HEK293 (cell line): ENCODE data around the gene TSPAN17.

Experiments used
- CTCF ChIA-PET: fragments of 350-600 bp; formaldehyde crosslinking; extraction: SDS; loops from one replicate; lab custom pipeline; 2021; ENCODE audit warnings: antibody characterized with exemption; lab: Yijun Ruan, JAX
- POLR2A ChIA-PET: fragments of 300-600 bp; formaldehyde crosslinking; extraction: SDS; loops from one replicate; lab custom pipeline; 2020; ENCODE audit warnings: antibody characterized with exemption, inconsistent platforms; lab: Yijun Ruan, JAX
- H3K27ac ChIP-seq: fragments of 200-500 bp; sonication (Bioruptor generic); 2 replicates; pipeline ENCODE4 v1.5.1; 2014; ENCODE audit warnings: low read depth, low read length, control low read depth, inconsistent platforms; ENCODE audit errors: extremely low read depth
- H3K36me3 ChIP-seq, 2 experiments: fragments of 200-500 bp in 1 of 2; sonication (Bioruptor generic) in 1 of 2; 1 replicate in 1 of 2; 2 replicates in 1 of 2; pipeline ENCODE4 v1.5.1; 2014 to 2017; ENCODE audit warnings: inconsistent platforms in 2 of 2, low read length in 2 of 2; ENCODE audit not compliant: control insufficient read depth in 2 of 2, insufficient read depth in 1 of 2
- H3K4me1 ChIP-seq: fragments of 200-500 bp; sonication (Bioruptor generic); 2 replicates; pipeline ENCODE4 v1.5.1; 2014; ENCODE audit warnings: mild to moderate bottlenecking, low read length, inconsistent platforms; ENCODE audit not compliant: control insufficient read depth, insufficient read depth
- H3K4me3 ChIP-seq: 2 replicates; pipeline ENCODE4 v1.5.1; 2011; ENCODE audit warnings: low read depth, mild to moderate bottlenecking, control low read depth, low read length, moderate library complexity
- H3K9me3 ChIP-seq: fragments of 200-500 bp; sonication (Bioruptor generic); 2 replicates; pipeline ENCODE4 v1.5.1; 2014; ENCODE audit warnings: low read depth, low read length, inconsistent platforms; ENCODE audit not compliant: control insufficient read depth, insufficient read depth
- GLIS1 ChIP-seq: fragments of 450-650 bp; formaldehyde crosslinking; IDR thresholded peaks from 2 replicates; pipeline ENCODE4 v1.5.1; 2016; ENCODE audit warnings: missing biosample characterization, missing genetic modification characterization
- GLIS2 ChIP-seq: fragments of 450-650 bp; formaldehyde crosslinking; IDR thresholded peaks from 2 replicates; pipeline ENCODE4 v1.5.1; 2016; ENCODE audit warnings: missing biosample characterization, missing genetic modification characterization
- PATZ1 ChIP-seq: fragments of 450-650 bp; formaldehyde crosslinking; IDR thresholded peaks from 2 replicates; pipeline ENCODE4 v1.5.1; 2016; ENCODE audit warnings: missing biosample characterization, missing genetic modification characterization
- PBX3 ChIP-seq: sonication (generic); formaldehyde crosslinking; IDR thresholded peaks from 2 replicates; pipeline ENCODE4 v1.8.1; 2022; ENCODE audit warnings: mild to moderate bottlenecking, moderate library complexity, missing genetic modification reagents
- REPIN1 ChIP-seq: fragments of 450-650 bp; formaldehyde crosslinking; IDR thresholded peaks from 2 replicates; pipeline ENCODE4 v1.5.1; 2017; ENCODE audit warnings: missing biosample characterization, missing genetic modification characterization, low read depth
- SP3 ChIP-seq: fragments of 450-650 bp; formaldehyde crosslinking; IDR thresholded peaks from 2 replicates; pipeline ENCODE4 v1.5.1; 2016; ENCODE audit warnings: missing biosample characterization, missing genetic modification characterization
- YY1 ChIP-seq: fragments of 450-650 bp; formaldehyde crosslinking; IDR thresholded peaks from 2 replicates; pipeline ENCODE4 v1.5.1; 2018; ENCODE audit warnings: missing biosample characterization, missing genetic modification characterization
- ZBTB48 ChIP-seq: fragments of 450-650 bp; formaldehyde crosslinking; IDR thresholded peaks from 2 replicates; pipeline ENCODE4 v1.5.1; 2016; ENCODE audit warnings: missing biosample characterization, missing genetic modification characterization
- ZBTB49 ChIP-seq: fragments of 450-650 bp; formaldehyde crosslinking; IDR thresholded peaks from 2 replicates; pipeline ENCODE4 v1.5.1; 2016; ENCODE audit warnings: missing biosample characterization, missing genetic modification characterization, low read depth
- ZBTB7A ChIP-seq: fragments of 450-650 bp; formaldehyde crosslinking; IDR thresholded peaks from 2 replicates; pipeline ENCODE4 v1.5.1; 2016; ENCODE audit warnings: low read depth, missing biosample characterization, missing genetic modification characterization
- ZFP69B ChIP-seq: fragments of 450-650 bp; formaldehyde crosslinking; IDR thresholded peaks from 2 replicates; pipeline ENCODE4 v1.5.1; 2016; ENCODE audit warnings: missing biosample characterization, missing genetic modification characterization
- ZNF169 ChIP-seq: fragments of 450-650 bp; formaldehyde crosslinking; IDR thresholded peaks from 2 replicates; pipeline ENCODE4 v1.5.1; 2016; ENCODE audit warnings: missing biosample characterization, missing genetic modification characterization
- ZNF214 ChIP-seq: fragments of 450-650 bp; formaldehyde crosslinking; IDR thresholded peaks from 2 replicates; pipeline ENCODE4 v1.5.1; 2017; ENCODE audit warnings: missing biosample characterization, mild to moderate bottlenecking, missing genetic modification characterization, borderline replicate concordance
- ZNF274 ChIP-seq, 2 experiments: fragments of 200-500 bp in 1 of 2; fragments of 450-650 bp in 1 of 2; sonication (Bioruptor generic) in 1 of 2; formaldehyde crosslinking in 1 of 2; IDR thresholded peaks; 2 replicates each; pipeline versions ENCODE4 v1.5.1 to v1.6.1; 2014 to 2016; ENCODE audit warnings: borderline replicate concordance in 1 of 2, inconsistent platforms in 1 of 2, low read length in 1 of 2, missing biosample characterization in 1 of 2, missing genetic modification characterization in 1 of 2
- ZNF335 ChIP-seq: fragments of 450-650 bp; formaldehyde crosslinking; conservative IDR thresholded peaks from 2 replicates; pipeline ENCODE4 v1.5.1; 2016; ENCODE audit warnings: missing biosample characterization, missing genetic modification characterization
- ZNF341 ChIP-seq: fragments of 450-650 bp; formaldehyde crosslinking; IDR thresholded peaks from 2 replicates; pipeline ENCODE4; 2016; ENCODE audit warnings: low read depth, missing biosample characterization, missing genetic modification characterization
- ZNF610 ChIP-seq: fragments of 450-650 bp; formaldehyde crosslinking; IDR thresholded peaks from 2 replicates; pipeline ENCODE4 v1.5.1; 2016; ENCODE audit warnings: missing biosample characterization, missing genetic modification characterization, borderline replicate concordance
- ZNF621 ChIP-seq: fragments of 450-650 bp; formaldehyde crosslinking; IDR thresholded peaks from 2 replicates; pipeline ENCODE4 v1.5.1; 2017; ENCODE audit warnings: missing biosample characterization, missing genetic modification characterization
- ZNF645 ChIP-seq: fragments of 450-650 bp; formaldehyde crosslinking; IDR thresholded peaks from 2 replicates; pipeline ENCODE4; 2016; ENCODE audit warnings: missing biosample characterization, missing genetic modification characterization
- ZNF843 ChIP-seq: fragments of 450-650 bp; formaldehyde crosslinking; IDR thresholded peaks from 2 replicates; pipeline ENCODE4 v1.5.1; 2016; ENCODE audit warnings: missing biosample characterization, missing genetic modification characterization
- TF ChIP-seq, protein P1 (sequence below): fragments of 450-650 bp; formaldehyde crosslinking; IDR thresholded peaks from 2 replicates; pipeline ENCODE4 v1.5.1; 2016; ENCODE audit warnings: missing biosample characterization, missing genetic modification characterization, borderline replicate concordance
- TF ChIP-seq, protein P2 (sequence below): fragments of 450-650 bp; formaldehyde crosslinking; IDR thresholded peaks from 2 replicates; pipeline ENCODE4 v1.5.1; 2016; ENCODE audit warnings: missing biosample characterization, missing genetic modification characterization

TSPAN17 gene

DNA sequence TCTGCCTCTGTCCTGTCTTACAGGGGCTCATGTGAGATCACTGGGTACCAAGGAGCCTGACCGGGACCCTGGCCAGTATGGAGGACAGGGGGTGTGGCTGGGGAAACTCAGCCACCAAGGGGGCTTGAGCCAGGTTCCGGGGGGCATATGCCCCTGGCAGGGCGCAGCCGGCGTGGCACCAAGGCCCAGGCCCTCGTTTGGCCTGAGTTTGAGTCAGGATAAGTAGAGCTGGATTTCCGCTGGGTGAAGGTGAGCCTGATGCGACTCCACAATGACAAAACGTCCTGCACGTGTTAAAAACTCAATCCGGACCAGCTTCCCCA lies 616 bp upstream of the TSPAN17 start (continued):
- no peak for TF ChIP-seq ZBTB7A (tag by site-specific recombination)
- TF ChIP-seq ZNF169 = no peak
- TF ChIP-seq, protein P1, sequence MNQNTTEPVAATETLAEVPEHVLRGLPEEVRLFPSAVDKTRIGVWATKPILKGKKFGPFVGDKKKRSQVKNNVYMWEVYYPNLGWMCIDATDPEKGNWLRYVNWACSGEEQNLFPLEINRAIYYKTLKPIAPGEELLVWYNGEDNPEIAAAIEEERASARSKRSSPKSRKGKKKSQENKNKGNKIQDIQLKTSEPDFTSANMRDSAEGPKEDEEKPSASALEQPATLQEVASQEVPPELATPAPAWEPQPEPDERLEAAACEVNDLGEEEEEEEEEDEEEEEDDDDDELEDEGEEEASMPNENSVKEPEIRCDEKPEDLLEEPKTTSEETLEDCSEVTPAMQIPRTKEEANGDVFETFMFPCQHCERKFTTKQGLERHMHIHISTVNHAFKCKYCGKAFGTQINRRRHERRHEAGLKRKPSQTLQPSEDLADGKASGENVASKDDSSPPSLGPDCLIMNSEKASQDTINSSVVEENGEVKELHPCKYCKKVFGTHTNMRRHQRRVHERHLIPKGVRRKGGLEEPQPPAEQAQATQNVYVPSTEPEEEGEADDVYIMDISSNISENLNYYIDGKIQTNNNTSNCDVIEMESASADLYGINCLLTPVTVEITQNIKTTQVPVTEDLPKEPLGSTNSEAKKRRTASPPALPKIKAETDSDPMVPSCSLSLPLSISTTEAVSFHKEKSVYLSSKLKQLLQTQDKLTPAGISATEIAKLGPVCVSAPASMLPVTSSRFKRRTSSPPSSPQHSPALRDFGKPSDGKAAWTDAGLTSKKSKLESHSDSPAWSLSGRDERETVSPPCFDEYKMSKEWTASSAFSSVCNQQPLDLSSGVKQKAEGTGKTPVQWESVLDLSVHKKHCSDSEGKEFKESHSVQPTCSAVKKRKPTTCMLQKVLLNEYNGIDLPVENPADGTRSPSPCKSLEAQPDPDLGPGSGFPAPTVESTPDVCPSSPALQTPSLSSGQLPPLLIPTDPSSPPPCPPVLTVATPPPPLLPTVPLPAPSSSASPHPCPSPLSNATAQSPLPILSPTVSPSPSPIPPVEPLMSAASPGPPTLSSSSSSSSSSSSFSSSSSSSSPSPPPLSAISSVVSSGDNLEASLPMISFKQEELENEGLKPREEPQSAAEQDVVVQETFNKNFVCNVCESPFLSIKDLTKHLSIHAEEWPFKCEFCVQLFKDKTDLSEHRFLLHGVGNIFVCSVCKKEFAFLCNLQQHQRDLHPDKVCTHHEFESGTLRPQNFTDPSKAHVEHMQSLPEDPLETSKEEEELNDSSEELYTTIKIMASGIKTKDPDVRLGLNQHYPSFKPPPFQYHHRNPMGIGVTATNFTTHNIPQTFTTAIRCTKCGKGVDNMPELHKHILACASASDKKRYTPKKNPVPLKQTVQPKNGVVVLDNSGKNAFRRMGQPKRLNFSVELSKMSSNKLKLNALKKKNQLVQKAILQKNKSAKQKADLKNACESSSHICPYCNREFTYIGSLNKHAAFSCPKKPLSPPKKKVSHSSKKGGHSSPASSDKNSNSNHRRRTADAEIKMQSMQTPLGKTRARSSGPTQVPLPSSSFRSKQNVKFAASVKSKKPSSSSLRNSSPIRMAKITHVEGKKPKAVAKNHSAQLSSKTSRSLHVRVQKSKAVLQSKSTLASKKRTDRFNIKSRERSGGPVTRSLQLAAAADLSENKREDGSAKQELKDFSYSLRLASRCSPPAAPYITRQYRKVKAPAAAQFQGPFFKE (tag by site-specific recombination) = no peak
- no peak for TF ChIP-seq ZNF610
- TF ChIP-seq REPIN1 (tag by site-specific recombination) = no peak
- TF ChIP-seq ZFP69B = no peak
- TF ChIP-seq ZNF274 (IDR thresholded peaks at IDR 0.05; ENCODE audit: low read length) = no peak
- no peak for TF ChIP-seq ZNF274 (tag by site-specific recombination; IDR thresholded peaks at IDR 0.05; ENCODE audit: borderline replicate concordance)
- TF ChIP-seq ZNF843 = no peak
- peak; percentile 49; the same call in 1 of the 2 replicates for TF ChIP-seq YY1 (tag by site-specific recombination)
- TF ChIP-seq ZNF645 (tag by site-specific recombination) = no peak
- TF ChIP-seq ZNF214 (tag by site-specific recombination) = no peak
- no peak for TF ChIP-seq ZNF621 (tag by site-specific recombination)
- TF ChIP-seq, protein P2, sequence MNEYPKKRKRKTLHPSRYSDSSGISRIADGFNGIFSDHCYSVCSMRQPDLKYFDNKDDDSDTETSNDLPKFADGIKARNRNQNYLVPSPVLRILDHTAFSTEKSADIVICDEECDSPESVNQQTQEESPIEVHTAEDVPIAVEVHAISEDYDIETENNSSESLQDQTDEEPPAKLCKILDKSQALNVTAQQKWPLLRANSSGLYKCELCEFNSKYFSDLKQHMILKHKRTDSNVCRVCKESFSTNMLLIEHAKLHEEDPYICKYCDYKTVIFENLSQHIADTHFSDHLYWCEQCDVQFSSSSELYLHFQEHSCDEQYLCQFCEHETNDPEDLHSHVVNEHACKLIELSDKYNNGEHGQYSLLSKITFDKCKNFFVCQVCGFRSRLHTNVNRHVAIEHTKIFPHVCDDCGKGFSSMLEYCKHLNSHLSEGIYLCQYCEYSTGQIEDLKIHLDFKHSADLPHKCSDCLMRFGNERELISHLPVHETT (tag by site-specific recombination) = no peak
- TF ChIP-seq ZBTB49 = no peak
- peak; percentile 37; the same call in 1 of the 2 replicates for TF ChIP-seq ZNF335 (tag by site-specific recombination)

- peak overlapping the region; percentile 66; the same call in 1 of the 2 replicates for H3K27ac ChIP-seq
- POLR2A ChIA-PET = interaction anchor here (0.9 to 1.2 kb wide), 3 partner anchors 12 to 104 kb away, joined by 3 to 10 read pairs (median 4); partner anchors contain the start of genes EIF4E1B and SNCB
- H3K4me3 ChIP-seq = peak overlapping the region; percentile 64
- H3K36me3 ChIP-seq = peaks cover 0 to 2% of the 10 kb centered on the region in 2 experiments; a peak in 1 of 3 replicates
- 0 out of 2 replicates have a peak, but pooled peaks cover 2% of the 10 kb centered on the region for H3K4me1 ChIP-seq
- CTCF ChIA-PET = interaction anchor here (1.7 to 2.7 kb wide), 4 partner anchors 13 to 74 kb away, joined by 6 to 13 read pairs (median 8); no protein-coding TSS in a partner anchor
- H3K9me3 ChIP-seq = no peaks in the 10 kb centered on the region
- TF ChIP-seq ZNF335 (tag by site-specific recombination) = peak; percentile 74
- peak; percentile 38; the same call in 1 of the 2 replicates for TF ChIP-seq GLIS2 (tag by site-specific recombination)
- TF ChIP-seq PATZ1 (tag by site-specific recombination) = peak; percentile 70; the same call in 1 of the 2 replicates
- peak; percentile 32; the same call in 1 of the 2 replicates for TF ChIP-seq ZBTB48 (tag by site-specific recombination)
- TF ChIP-seq PBX3 (CRISPR knock-in tag) = no peak
- TF ChIP-seq SP3 = peak; percentile 40
- no peak for TF ChIP-seq ZNF341 (tag by site-specific recombination)
- 0 out of 2 replicates have a peak, but pooled peaks have one; percentile 14 for TF ChIP-seq GLIS1 (tag by site-specific recombination)
These were observed 674 bp downstream of the TSPAN17 start for GRCh38 chr5:176647843-176648473.
